ENCODE data around the gene DHFR.

DHFR gene

GRCh38 chr5:80618438-80618837 lies 36.3 kb downstream of the DHFR start:
- no peak for ATAC-seq (ENCODE audit: insufficient read depth, low read depth)
- TF ChIP-seq, protein P1, sequence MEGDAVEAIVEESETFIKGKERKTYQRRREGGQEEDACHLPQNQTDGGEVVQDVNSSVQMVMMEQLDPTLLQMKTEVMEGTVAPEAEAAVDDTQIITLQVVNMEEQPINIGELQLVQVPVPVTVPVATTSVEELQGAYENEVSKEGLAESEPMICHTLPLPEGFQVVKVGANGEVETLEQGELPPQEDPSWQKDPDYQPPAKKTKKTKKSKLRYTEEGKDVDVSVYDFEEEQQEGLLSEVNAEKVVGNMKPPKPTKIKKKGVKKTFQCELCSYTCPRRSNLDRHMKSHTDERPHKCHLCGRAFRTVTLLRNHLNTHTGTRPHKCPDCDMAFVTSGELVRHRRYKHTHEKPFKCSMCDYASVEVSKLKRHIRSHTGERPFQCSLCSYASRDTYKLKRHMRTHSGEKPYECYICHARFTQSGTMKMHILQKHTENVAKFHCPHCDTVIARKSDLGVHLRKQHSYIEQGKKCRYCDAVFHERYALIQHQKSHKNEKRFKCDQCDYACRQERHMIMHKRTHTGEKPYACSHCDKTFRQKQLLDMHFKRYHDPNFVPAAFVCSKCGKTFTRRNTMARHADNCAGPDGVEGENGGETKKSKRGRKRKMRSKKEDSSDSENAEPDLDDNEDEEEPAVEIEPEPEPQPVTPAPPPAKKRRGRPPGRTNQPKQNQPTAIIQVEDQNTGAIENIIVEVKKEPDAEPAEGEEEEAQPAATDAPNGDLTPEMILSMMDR (IDR thresholded peaks at IDR 0.05; ENCODE audit: borderline replicate concordance, extremely low read depth, low read length, poor library complexity, severe bottlenecking) = no peak
- no peak for TF ChIP-seq EZH2 (IDR thresholded peaks at IDR 0.05; ENCODE audit: borderline replicate concordance, low read depth, low read length, severe bottlenecking)
- Histone ChIP-seq H3K4me3 (ENCODE audit: low read depth in 1 of 2, low read length in 2 of 2) (no peak overlapping the region), H3K9me3 (ENCODE audit: insufficient read depth, low read length, severe bottlenecking) (no peaks in the 10 kb centered on the region), H3K4me1 (ENCODE audit: insufficient read depth, low read length) (no peaks in the 10 kb centered on the region), H2AFZ (ENCODE audit: low read depth, low read length) (no peak overlapping the region), H4K20me1 (ENCODE audit: insufficient read depth, low read length) (no peaks in the 10 kb centered on the region), H3K27ac (ENCODE audit: low read length) (no peak overlapping the region), H3K4me2 (ENCODE audit: insufficient read depth, low read length) (no peak overlapping the region), H3K9ac (ENCODE audit: low read depth, low read length) (no peak overlapping the region), H3K27me3 (ENCODE audit: insufficient read depth, low read length, poor library complexity) (no peaks in the 10 kb centered on the region), H3K36me3 (ENCODE audit: insufficient read depth, low read length) (peaks cover 17% of the 10 kb centered on the region; the same call in 1 of the 2 replicates), H3K79me2 (ENCODE audit: insufficient read depth, low read length) (no peaks in the 10 kb centered on the region)
- DNase-seq = no peak

DNA sequence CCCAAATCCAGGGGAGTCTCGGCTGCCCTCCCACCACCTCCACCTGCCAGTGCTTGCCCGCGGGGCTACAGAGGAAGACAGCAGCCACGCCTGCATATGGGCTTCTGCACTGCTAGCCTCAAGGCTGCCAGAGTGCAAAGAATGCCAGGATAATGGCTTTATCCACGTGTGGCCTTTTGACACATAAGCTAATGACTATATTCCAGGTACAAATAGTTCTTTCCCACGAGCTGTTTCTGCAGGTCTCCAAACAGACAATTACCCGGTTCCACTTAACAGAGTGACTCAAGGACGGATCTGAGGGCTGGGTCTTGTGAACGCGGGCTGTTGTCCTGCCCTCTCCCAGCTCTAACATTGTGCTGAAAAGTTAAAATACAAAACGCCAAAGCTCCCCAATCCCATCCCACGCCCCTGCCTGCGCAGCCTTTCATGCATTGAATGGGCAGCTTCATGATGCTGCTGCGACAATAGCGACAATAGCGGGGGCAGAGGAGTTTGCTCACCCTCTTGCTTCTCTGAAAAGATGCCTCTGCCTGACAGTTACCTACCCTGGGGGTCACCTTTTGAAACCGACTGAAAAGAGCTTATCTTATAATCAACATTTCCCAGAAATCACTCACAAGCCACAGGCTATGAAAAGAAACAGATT lies 39.4 kb downstream of the DHFR start:
- DNase-seq = no peak

GRCh38 chr5:80609692-80610091 lies 45.1 kb downstream of the DHFR start:
- Histone ChIP-seq H3K27ac (ENCODE audit: low read length) (no peak overlapping the region), H3K27me3 (ENCODE audit: insufficient read depth, low read length, poor library complexity) (no peaks in the 10 kb centered on the region), H3K36me3 (ENCODE audit: insufficient read depth, low read length) (peaks cover 4% of the 10 kb centered on the region; the same call in 1 of the 2 replicates), H4K20me1 (ENCODE audit: insufficient read depth, low read length) (no peaks in the 10 kb centered on the region), H3K9ac (ENCODE audit: low read depth, low read length) (no peak overlapping the region), H3K9me3 (ENCODE audit: insufficient read depth, low read length, severe bottlenecking) (peaks cover 2% of the 10 kb centered on the region), H3K4me1 (ENCODE audit: insufficient read depth, low read length) (no peaks in the 10 kb centered on the region), H2AFZ (ENCODE audit: low read depth, low read length) (no peak overlapping the region), H3K4me2 (ENCODE audit: insufficient read depth, low read length) (no peak overlapping the region), H3K79me2 (ENCODE audit: insufficient read depth, low read length) (no peaks in the 10 kb centered on the region), H3K4me3 (ENCODE audit: low read depth in 1 of 2, low read length in 2 of 2) (no peak overlapping the region)
- DNase-seq (no peak), ATAC-seq (ENCODE audit: insufficient read depth, low read depth) (no peak)
- TF ChIP-seq EZH2 (IDR thresholded peaks at IDR 0.05; ENCODE audit: borderline replicate concordance, low read depth, low read length, severe bottlenecking) = no peak
- TF ChIP-seq, protein P1 (IDR thresholded peaks at IDR 0.05; ENCODE audit: borderline replicate concordance, extremely low read depth, low read length, poor library complexity, severe bottlenecking) = no peak

More for the DNA sequence above, 39.4 kb downstream of the DHFR start:
- Histone ChIP-seq H3K36me3 (ENCODE audit: insufficient read depth, low read length) (peaks cover 4% of the 10 kb centered on the region; the same call in 1 of the 2 replicates), H3K4me3 (ENCODE audit: low read depth in 1 of 2, low read length in 2 of 2) (no peak overlapping the region), H2AFZ (ENCODE audit: low read depth, low read length) (no peak overlapping the region), H3K9ac (ENCODE audit: low read depth, low read length) (no peak overlapping the region), H4K20me1 (ENCODE audit: insufficient read depth, low read length) (no peaks in the 10 kb centered on the region), H3K4me1 (ENCODE audit: insufficient read depth, low read length) (no peaks in the 10 kb centered on the region), H3K27ac (ENCODE audit: low read length) (no peak overlapping the region), H3K27me3 (ENCODE audit: insufficient read depth, low read length, poor library complexity) (no peaks in the 10 kb centered on the region), H3K79me2 (ENCODE audit: insufficient read depth, low read length) (no peaks in the 10 kb centered on the region), H3K9me3 (ENCODE audit: insufficient read depth, low read length, severe bottlenecking) (peaks cover 2% of the 10 kb centered on the region), H3K4me2 (ENCODE audit: insufficient read depth, low read length) (no peak overlapping the region)
- 0 out of 3 replicates have a peak, but pooled peaks have one; percentile 12 for ATAC-seq (ENCODE audit: insufficient read depth, low read depth)
- TF ChIP-seq, protein P1 (IDR thresholded peaks at IDR 0.05; ENCODE audit: borderline replicate concordance, extremely low read depth, low read length, poor library complexity, severe bottlenecking) = no peak
- no peak for TF ChIP-seq EZH2 (IDR thresholded peaks at IDR 0.05; ENCODE audit: borderline replicate concordance, low read depth, low read length, severe bottlenecking)
